ENCODE measurements around the gene TC2N.
"Not testable (repeated sequence)": the region's sequence is repeated elsewhere in the genome, so short reads cannot be mapped to it uniquely, and the experiment has no call there.

TC2N gene

GRCh38 chr14:91888641-91889476 is 21.5 kb upstream of the TC2N start:
- DNase-seq = no peak

DNA sequence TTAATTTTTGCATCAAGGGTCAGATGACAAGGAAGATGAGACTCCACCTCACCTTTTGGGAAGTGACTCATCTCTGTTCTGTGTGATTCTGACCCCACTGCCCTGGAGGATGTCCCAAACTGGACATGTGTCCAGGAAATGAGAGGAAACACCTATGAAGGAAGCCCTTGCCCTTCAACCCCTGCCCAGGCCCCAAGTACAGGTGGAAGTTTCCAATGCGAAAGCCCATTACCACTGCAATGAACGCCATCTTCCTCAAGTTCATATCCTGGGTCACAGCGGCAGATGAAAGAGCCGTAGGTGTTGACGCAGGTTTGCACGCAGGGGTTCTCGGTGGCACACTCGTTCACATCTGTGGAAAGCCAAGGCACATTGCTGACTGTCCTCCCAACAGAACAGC is 19.6 kb upstream of the TC2N start:
- DNase-seq = no peak

GRCh38 chr14:91885839-91886238 is 18.5 kb upstream of the TC2N start:
- DNase-seq = no peak

- no peak for DNase-seq
Observed at GRCh38 chr14:91885113-91885712, 17.9 kb upstream of the TC2N start.

GRCh38 chr14:91884664-91885063 is 17.3 kb upstream of the TC2N start:
- no peak for DNase-seq

DNA sequence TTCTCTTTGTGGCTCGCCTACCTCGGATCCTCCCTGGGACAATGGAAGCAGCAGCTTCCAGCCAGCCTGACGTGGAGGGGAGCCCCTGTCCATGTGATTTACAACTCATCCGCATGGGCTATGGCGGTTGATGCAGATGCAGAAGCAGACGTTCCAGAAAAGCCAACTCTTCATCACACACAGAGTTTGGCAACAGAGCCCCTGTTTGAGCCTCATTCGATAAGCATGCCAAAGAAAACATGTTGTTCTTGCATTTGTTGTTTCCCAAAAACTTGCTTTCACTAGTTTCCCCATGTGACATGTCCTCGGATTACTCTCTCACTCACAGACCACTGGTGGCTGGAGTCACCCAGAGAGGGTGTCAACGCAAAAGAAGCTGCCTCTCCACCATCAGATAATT is 16.4 kb upstream of the TC2N start:
- no peak for DNase-seq

DNA sequence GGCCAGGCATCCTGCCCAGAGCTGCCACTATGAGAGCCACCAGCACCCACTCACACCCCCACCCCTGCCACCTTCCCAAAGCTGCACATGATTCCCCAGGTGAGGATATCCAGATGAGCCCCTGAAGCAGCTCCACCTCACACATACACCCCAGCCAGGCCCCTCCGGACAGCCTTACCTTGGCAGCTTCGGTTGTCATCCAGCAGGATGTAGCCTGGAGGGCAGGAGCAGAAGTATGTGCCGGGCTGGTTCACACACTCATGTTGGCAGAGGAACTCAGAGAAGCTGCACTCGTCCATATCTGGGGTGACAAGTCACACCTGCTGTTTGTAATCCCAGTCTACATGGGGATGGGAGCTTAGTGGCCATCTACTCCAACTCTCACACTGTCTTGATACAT is 15.4 kb upstream of the TC2N start:
- no peak for DNase-seq

DNA sequence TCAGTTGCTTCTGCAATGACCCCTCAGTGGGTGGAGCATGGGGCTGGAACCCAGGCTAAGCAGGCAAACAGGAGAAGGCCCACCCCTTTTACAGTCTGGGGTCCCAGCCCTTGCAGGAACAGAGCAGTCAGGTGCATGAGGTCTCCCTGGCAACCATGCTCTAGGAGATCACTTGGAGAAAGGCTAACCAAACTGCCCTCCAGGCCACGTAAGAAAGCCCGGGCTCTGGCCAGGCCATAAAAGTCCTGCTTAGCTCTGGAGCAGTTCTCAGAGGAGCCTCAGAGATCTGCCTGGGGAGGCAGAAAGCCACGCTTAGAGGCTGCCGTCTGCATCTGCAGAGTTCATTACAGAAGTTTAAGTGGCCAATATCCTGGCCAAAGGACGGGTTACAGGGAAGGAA is 15.0 kb upstream of the TC2N start:
- DNase-seq = no peak

- no peak for DNase-seq
Observed at GRCh38 chr14:91879196-91879595, 11.9 kb upstream of the TC2N start.

DNA sequence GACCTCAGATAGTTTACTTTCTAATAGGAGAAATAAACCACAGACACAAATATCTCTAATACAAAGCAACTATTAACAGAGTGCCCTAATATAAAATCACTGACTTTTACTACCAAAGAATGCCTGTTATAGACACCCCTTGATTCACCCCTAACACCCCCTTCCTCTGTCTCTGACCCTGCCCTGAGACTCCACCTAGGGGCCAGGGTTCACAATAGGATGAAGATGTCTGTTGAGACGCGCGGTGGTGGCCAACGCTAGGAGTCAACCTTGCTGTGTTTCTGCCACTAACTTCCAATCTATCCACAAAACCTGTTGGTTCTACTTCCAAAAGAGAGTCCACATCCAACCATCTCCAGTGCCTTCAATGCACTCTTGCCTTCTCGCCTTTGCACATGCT is 10.9 kb upstream of the TC2N start:
- DNase-seq = no peak

- no peak for DNase-seq
Observed at GRCh38 chr14:91877376-91877915, 10.1 kb upstream of the TC2N start.

- no peak for DNase-seq
Observed at GRCh38 chr14:91876492-91876891, 9.2 kb upstream of the TC2N start.

DNA sequence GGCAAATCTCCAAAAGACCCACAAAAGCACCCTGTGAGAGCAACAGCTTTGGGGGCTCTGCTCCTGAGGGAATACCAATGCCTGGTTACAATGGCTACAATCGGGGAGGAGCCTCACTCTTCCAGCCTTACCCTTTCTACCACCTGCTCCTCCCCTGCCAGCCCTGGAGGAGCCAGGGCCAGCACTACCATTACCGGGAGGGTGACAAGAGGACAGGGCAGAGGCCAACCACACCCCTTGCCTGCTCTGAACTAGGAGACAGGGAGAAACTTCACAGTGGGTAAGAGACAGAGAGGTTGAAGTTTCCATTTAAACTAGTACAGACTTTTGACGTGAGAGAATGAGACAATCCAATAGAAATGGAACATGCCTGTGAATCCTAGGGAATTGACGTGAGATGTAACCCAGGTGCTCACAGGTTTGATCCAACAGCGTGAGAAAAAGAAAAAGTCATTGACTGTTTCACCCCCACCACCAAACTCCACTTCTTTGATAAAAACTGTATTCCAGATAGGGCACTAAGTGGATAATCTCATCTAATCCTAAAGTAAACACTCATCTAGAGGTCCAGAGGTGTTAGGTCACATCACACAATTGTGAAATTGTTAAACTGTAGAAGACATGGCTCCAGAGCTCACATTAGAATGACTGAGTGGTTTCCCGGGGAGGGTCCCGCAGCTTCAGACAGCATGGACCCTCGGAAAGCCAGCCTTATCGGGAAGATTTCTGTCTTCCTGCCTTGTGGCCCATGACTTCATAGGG is 8.4 kb upstream of the TC2N start:
- no peak for DNase-seq

DNA sequence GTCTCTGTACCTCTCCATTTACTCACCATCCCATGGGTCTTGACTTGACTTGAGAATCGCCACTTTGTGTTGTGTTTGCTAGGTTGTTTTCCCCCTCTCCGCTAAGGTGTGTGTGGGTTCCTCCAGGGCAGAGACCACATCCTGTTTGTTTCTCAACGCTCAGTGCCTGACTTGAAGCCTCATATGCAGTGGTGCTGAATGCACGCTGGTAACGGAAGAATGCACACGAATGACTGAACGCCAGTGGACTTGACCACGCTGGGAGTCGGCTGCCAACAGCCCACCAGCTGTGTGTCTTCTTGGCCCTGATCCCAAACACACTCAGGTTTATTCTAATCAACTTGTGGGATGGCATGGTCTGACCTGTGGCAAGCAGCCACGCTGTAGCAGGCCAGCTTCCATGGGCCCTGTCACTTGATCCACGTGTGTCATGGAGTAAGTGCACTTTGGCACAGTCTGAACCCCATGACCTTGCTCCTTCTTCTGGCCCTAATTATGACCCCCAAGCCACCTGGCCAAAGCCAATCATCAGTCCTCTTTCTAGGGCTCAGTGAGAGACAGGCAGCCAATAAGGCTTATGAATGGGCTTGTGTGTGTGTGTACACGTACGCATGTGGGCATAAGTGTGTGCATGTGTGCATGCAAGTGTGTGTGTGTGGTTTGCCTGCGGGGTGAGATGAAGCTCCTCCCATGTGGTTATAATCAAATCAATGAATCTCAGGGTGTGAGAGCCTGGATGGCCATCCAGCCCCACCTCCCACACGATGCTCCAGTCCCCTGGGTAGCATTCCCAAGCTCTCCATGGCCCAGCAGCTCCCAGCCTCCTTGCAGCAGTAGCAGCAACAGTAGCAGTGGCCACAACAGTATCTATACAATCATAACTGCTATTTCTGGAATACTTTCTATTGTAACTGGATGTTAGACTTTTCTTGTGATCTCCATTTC is 6.4 kb upstream of the TC2N start:
- DNase-seq = peak; percentile 45

GRCh38 chr14:91872517-91873470 is 5.5 kb upstream of the TC2N start:
- no peak for DNase-seq

GRCh38 chr14:91872011-91872501 is 4.7 kb upstream of the TC2N start:
- DNase-seq = peak; percentile 48

- not testable (repeated sequence) for DNase-seq
Observed at GRCh38 chr14:91871401-91871800, 4.1 kb upstream of the TC2N start.

DNA sequence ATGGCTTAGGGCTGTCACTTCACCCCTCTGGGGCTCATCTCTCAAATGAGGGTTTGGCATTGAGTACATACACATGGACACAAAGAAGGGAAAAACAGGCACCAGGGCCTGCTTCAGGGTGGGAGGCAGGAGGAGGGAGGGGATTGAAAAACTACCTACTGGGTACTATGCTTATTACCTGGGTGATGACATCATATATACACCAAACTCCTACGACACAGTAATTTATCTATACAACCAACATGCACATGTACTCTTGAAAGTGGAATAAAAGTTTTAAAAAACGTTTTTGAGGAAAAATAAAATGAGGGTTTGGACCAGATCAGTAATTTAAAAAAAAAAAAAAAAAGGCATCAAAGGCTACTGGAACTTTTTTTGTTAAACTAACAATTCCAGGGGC is 3.6 kb upstream of the TC2N start:
- no peak for DNase-seq

- peak; percentile 43 for DNase-seq
Observed at GRCh38 chr14:91870001-91870400, 2.7 kb upstream of the TC2N start.

DNA sequence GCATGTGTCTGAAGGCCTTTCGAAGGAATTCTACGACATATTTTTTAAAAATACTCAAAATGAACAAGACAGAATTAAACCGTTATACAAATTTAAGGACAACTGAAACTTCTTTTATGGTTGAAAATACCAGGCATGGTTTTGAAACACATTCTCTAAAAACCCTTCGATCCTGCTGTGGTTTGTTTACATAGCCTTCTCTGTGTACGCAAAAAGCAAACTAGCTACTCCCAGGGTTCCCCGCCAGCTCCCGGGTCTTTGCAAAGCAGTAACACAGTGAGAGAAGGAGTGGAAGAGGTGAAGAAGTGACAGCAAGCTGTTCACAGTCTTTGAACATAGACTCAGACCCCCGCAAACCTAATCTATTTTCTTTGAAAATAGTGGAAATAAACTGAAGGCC is 2.2 kb upstream of the TC2N start:
- DNase-seq = no peak

All from activated T-cell treated with anti-CD3 and anti-CD28 coated beads for 4 hours (primary cell).